SIG-M5 treated with dmso at 0.1 percent for 504 hours (cell line): ENCODE results near the gene TRMT112.
A peak's percentile ranks its signal among the peaks of the same experiment; 100 is the strongest.

Experiments
- DNase-seq: peaks from one replicate; lab custom pipeline; 2025; ENCODE audit not compliant: unreplicated experiment; lab: John Stamatoyannopoulos, UW

TRMT112 gene

DNA sequence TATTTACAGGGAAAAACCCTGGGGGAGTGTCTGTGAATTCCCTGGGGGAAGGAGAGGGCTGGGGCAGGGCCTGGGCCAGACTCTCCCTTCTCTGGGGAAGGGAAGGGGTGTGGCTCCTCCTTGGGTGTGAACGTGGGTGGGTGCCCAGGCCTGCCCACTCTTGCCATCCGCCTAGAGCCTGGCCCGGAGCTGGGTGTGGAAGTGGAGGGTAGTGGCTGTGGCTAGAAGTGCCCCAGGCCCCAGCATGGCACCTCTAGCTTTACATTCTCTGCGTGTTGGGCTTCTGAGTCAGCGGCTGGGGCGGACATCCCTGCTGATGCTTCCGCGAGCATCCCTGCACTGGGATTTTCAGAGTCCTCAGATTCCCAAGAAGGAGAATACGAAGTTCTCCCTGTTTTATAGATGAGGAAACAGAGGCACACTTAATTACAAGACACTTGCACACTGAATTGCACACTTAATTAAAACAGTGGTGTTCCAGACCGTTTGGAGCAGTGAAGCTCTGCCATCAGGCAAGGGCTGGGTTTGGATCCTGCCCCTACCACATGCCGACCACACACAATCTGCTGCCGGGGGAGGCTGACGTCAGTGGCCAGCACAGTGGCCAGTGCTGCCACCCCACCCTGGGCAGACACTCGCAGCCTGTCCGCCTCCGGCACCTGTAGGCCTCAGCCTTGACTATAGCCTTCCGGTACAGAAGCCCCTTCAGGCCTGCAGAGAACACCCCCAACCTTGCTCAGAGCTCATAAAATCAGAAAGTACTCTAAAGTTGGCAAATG lies 40.5 kb downstream of the TRMT112 start:
- DNase-seq: no peak

GRCh38 chr11:64275841-64276240 lies 41.5 kb downstream of the TRMT112 start:
- DNase-seq: no peak

DNA sequence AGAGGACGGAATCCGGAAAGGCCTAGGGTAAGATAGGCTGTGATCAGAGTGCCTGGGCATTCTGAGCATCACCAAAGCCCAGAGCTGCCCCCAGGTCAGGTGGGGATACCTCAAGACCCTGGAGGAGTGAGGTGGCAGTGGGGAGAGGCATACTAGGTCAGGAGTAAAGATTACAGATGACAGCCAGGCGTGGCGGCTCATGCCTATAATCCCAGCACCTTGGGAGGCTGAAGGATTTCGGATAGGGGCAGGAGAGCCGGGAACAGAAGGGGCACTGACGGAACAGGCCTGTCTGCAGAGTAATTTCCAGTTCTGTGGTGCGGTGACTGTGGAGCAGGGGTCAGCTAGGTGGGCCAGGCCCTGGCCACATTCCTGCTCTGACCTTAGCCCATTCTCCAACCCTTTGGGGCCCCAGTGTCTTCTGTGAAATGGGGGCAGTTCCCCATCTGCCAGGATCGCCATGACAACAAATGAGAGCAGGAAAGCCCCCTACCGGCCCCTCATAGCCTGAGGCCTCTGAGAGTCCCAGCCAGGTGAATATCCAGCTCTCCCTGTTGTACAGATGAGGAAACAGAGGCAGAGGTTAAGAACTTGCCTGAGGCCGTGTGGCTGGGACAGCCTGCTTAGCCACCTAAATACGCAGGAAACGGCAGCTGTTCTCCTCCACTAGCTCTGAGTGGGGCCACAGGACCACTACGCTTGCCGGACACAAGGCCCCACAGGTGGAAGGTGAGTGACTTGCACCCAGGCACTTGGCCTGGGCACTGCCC lies 42.1 kb downstream of the TRMT112 start:
- DNase-seq: no peak

DNA sequence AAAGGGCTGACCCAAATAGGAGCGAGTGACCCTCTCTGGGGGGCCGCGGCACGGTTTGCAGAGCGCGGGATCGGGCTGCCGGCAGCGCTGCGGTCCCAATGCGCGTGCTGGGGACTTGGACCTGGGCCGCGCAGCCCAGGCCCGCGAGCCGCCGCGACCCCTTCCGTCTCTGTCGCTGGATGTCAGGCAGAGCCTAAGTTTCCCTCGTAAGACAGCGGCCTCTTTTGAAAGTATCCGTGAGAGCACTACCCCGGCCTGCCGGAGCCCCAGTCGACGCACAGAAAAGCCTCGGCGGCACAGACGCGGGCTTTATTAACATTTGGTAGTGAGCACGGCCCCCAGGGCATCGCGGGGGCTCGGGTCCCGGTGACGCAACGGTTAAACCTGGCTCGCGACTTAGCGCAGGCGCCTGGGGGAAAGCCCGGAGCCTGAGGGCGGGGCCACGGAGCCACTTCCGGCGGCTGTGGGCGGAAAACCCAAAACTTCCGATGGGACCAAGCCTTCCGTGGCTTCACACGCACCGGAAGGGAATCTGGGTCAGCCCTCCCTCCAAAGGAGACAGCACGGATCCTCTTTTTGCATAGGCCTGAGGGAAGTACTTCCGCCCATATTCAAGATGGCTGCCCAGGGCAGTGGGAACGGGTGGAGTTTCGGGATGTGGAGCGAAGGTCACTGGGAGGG lies 47.7 kb downstream of the TRMT112 start:
- peak; percentile 99 for DNase-seq

DNA sequence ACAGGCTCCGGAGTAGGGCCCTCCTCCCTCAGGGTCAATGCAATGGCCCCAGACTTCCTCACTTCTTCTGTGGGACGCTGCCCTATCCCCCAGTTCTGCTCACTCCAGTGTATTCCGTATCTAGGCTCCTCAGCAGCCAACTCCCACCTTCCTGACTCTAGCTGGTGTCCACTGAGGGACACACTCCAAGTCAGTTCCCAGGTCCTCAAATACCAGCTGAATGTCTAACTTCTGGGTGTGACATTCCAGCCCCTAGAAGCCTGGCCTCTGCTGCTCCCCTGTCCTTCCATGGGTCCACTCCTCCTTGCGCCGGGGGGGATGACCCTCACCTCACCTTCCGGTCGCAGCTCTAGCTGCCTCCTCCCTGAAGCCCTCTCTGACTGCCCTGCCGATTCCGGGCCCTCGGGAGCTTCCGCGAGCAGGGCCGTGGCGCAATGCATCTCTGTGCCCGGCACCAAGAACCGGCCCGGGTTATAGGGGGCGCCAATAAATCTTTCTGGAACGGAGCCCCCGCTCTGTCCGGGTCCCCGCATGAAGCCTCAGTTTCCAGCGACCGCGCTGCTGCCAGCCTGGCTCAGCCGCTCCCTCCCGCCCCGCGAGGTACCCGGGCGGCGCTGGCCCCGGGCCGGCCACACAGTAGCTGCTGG lies 48.3 kb downstream of the TRMT112 start:
- DNase-seq: peak; percentile 62

DNA sequence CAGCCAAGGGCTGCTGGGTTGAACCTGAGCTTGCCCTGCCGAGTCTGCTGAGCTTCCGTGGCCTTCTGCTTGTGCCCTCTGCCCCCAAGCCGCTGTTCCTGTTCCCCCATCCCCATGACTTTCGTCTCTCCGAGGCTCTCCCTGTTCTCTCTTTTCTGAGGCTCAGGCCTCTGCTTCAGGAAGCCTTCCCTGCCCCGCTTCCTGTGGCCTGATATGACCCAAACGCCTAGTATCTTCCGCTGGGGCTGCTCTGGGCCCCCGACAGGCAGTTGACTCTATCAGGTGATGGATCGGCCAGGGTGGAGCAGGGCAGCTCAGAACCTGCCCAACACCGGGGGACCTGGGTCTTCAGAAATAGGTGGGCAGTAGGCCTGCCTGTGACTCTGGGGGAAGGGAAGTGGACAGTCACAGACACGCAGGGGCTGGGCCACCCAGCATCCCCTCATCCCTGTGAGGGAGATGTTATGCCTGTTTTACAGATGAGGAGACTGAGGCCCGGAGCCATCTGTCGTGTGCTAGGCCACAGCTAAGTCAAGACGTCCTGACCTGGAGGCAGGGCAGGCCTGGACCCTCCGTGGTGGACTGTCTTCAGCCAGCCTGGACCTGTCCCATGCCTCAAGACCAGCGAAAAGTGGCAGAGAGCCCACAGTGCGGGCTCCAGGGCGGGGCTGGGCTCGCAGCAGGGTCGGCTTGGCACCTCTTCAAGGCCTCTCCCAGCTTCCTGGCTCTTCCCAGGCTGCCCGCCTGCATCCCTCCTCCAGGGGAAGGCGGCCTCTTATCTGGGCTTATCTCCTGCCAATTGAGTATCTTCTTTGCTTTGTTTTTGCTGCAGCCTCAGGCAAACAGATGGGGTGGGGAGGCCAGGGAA lies 49.1 kb downstream of the TRMT112 start:
- peak; percentile 9 for DNase-seq

GRCh38 chr11:64267207-64267945 lies 50.0 kb downstream of the TRMT112 start:
- no peak for DNase-seq
